Spleen (tissue), 11 donors: ENCODE results near the gene IPO9. TPM values are rescaled to one million over a fixed set of nuclear protein-coding genes. Genes with fewer than 3 reads are reported as not detected.

Experiments
- DNase-seq: peaks from one replicate; pipeline ENCODE4 v3.0.0-alpha.2; 2020
- H3K27ac ChIP-seq, 8 donors: fragments of 200-600 bp; sonication (generic) in 7 of 8; 1 replicate in 4 of 8; 2 replicates in 4 of 8; pipeline versions ENCODE4 v1.5.0 to v1.8.0; 2016 to 2021; ENCODE audit warnings: inconsistent platforms in 4 of 8, mild to moderate bottlenecking in 4 of 8, moderate library complexity in 1 of 8
- H3K27me3 ChIP-seq, 7 donors: fragments of 200-600 bp; sonication (generic) in 6 of 7; replicated peaks in 1 of 7; 1 replicate in 4 of 7; 2 replicates in 3 of 7; pipeline versions ENCODE4 v1.5.0 to v1.8.0; 2016 to 2021; ENCODE audit warnings: inconsistent platforms in 3 of 7, mild to moderate bottlenecking in 1 of 7
- H3K36me3 ChIP-seq, 6 donors: fragments of 200-600 bp; sonication (generic) in 5 of 6; 1 replicate in 4 of 6; 2 replicates in 2 of 6; pipeline versions ENCODE4 v1.5.0 to v1.8.0; 2016 to 2021; ENCODE audit warnings: inconsistent platforms in 2 of 6
- H3K4me1 ChIP-seq, 6 donors: fragments of 200-600 bp; sonication (generic) in 5 of 6; 1 replicate in 3 of 6; 2 replicates in 3 of 6; pipeline versions ENCODE4 v1.5.0 to v1.8.0; 2016 to 2021; ENCODE audit warnings: inconsistent platforms in 3 of 6
- H3K4me3 ChIP-seq, 8 donors: fragments of 200-600 bp; sonication (generic) in 7 of 8; 1 replicate in 4 of 8; 2 replicates in 4 of 8; pipeline versions ENCODE4 v1.5.0 to v1.8.0; 2016 to 2021; ENCODE audit warnings: inconsistent platforms in 4 of 8, mild to moderate bottlenecking in 4 of 8, moderate library complexity in 2 of 8
- H3K9me3 ChIP-seq, 8 donors: fragments of 200-600 bp; sonication (generic) in 7 of 8; 1 replicate in 4 of 8; 2 replicates in 4 of 8; pipeline versions ENCODE4 v1.5.0 to v1.8.0; 2016 to 2021; ENCODE audit warnings: inconsistent platforms in 4 of 8
- POLR2A ChIP-seq, 3 donors: fragments of 450-650 bp; IDR thresholded peaks; one replicate each; pipeline ENCODE4 v1.5.1; 2017; ENCODE audit warnings: antibody characterized with exemption in 3 of 3, mild to moderate bottlenecking in 1 of 3
- POLR2AphosphoS5 ChIP-seq, 3 donors: sonication (generic); formaldehyde crosslinking; IDR thresholded peaks; one replicate each; pipeline ENCODE4 v1.5.1; 2017; ENCODE audit warnings: antibody characterized with exemption in 3 of 3
- WGBS, 5 donors: extraction: QIAGEN DNeasy Blood & Tissue Kit in 3 of 5; methylation state at CpG; one replicate each; pipeline versions ENCODE4 v1.1.5 to v1.1.7; 2013 to 2018; 5-methylcytosine and 5-hydroxymethylcytosine counted together
- intact Hi-C: fragments of 100-400 bp; cut with DNase I; formaldehyde crosslinking; loops from one replicate; pipeline ENCODE4 v1.15.0; 2023; ENCODE audit warnings: low total_unique reads
- polyA plus RNA-seq, 3 donors: library from polyadenylated mRNA; stranded (reverse); fragments of 200-250 nt; gene quantifications; one replicate each; pipeline ENCODE4 v1.2.1, GENCODE V29; 2013
- total RNA-seq, 7 donors: library from RNA; depleted of rRNA in 3 of 7; stranded (reverse); fragments of >200 nt in 3 of 7; fragmentation: NEBNext Ultra II Directional in 4 of 7; extraction: Animal tissue kit (Norgen Biotek cat#: 25700) in 4 of 7; gene quantifications; one replicate each; pipeline versions ENCODE4 v1.1.0 to v1.2.1, GENCODE V29; 2016 to 2021
- TF ChIP-seq, protein P1 (sequence below), 11 experiments: fragments of 200-600 bp in 7 of 11; fragments of 450-650 bp in 4 of 11; sonication (generic) in 4 of 11; IDR thresholded peaks in 8 of 11; conservative IDR thresholded peaks in 3 of 11; 1 replicate in 7 of 11; 2 replicates in 4 of 11; pipeline versions ENCODE4 v1.4.0 to v1.8.0; 2016 to 2021; ENCODE audit warnings: antibody characterized with exemption in 11 of 11, inconsistent platforms in 4 of 11, mild to moderate bottlenecking in 1 of 11
- donor health status: healthy with polysubstance abuse.
- donor health status: DM: no; HTN: no; CAD: no; lungs with moderate emphysema.
- donor health status: DM: no; HTN: no; CAD: no.
- donor health status: Bipolar disorder and iron deficiency.
- donor health status: healthy.
- donor health status: DM: no; HTN: no; CAD: no.
- donor health status: DM: yes; HTN: yes; CAD: no.

The IPO9 gene
- total and polyA plus RNA-seq, 10 donors: 13.8 to 35.7 (median 27.1) TPM

DNA sequence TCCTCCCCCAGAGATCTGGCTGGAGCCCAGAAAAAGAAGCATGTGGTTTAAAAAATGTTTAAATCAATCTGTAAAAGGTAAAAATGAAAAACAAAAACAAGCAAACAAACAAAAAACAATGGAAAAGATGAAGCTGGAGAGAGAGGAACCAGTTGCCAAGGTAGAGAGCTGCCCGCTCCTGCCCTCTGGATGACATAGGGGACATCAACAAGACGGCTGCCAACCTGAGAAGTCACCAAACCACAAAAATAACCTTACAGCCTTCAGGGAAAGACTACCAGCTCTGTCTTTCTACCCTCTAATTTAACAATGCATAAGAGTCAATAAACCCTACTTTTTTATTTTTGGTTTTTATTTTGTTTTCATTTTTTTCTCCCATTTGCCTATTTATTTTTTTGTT, 8.5 kb upstream of the IPO9 start:
- Histone ChIP-seq H3K27me3 (no peaks in the 10 kb centered on the region), H3K4me3 (no peak overlapping the region), H3K4me1 (no peaks in the 10 kb centered on the region), H3K27ac (no peak overlapping the region), H3K9me3 (no peaks in the 10 kb centered on the region), H3K36me3 (peaks cover 0 to 63% (median 8%) of the 10 kb centered on the region in 6 donors)
- intact Hi-C loops: no loop called here
- TF ChIP-seq, protein P1, sequence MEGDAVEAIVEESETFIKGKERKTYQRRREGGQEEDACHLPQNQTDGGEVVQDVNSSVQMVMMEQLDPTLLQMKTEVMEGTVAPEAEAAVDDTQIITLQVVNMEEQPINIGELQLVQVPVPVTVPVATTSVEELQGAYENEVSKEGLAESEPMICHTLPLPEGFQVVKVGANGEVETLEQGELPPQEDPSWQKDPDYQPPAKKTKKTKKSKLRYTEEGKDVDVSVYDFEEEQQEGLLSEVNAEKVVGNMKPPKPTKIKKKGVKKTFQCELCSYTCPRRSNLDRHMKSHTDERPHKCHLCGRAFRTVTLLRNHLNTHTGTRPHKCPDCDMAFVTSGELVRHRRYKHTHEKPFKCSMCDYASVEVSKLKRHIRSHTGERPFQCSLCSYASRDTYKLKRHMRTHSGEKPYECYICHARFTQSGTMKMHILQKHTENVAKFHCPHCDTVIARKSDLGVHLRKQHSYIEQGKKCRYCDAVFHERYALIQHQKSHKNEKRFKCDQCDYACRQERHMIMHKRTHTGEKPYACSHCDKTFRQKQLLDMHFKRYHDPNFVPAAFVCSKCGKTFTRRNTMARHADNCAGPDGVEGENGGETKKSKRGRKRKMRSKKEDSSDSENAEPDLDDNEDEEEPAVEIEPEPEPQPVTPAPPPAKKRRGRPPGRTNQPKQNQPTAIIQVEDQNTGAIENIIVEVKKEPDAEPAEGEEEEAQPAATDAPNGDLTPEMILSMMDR (IDR thresholded peaks at IDR 0.05 in 8 of 11, conservative IDR thresholded peaks at IDR 0.05 in 3 of 11): no peak
- no peak for TF ChIP-seq POLR2AphosphoS5 (IDR thresholded peaks at IDR 0.05)
- DNase-seq: no peak
- WGBS, 5 donors: 81 to 96% (median 87%) methylated on average over 2 of the region's 2 CpGs

DNA sequence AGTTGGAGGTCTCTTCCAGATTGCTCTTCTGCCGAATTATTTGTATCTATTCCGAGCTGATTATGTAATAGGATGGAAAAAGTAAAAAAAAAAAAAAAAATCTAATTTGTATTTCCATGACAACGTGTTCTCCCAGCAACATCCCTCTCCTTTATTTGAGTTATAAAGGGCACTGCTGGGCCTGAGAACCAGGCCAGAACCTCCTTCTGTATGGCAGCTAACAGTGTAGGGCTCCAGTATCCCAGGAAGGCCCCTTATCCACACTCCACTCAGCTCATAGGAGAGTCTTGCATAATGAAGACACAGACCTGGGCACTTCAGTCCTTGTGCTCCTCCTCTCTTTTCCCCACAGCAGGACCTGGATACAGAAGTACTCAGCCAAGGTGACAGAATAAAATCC, 3.7 kb upstream of the IPO9 start:
- DNase-seq: no peak
- peaks cover 5 to 18% (median 17%) of the 10 kb centered on the region in 6 donors for H3K4me1 ChIP-seq
- no peak overlapping the region for H3K4me3 ChIP-seq
- TF ChIP-seq POLR2AphosphoS5 (IDR thresholded peaks at IDR 0.05) (no peak), POLR2A (IDR thresholded peaks at IDR 0.05) (no peak)
- TF ChIP-seq, protein P1 (IDR thresholded peaks at IDR 0.05 in 8 of 11, conservative IDR thresholded peaks at IDR 0.05 in 3 of 11): no peak
- no peak overlapping the region for H3K27ac ChIP-seq
- peaks cover 0 to 26% (median 0%) of the 10 kb centered on the region in 6 donors for H3K36me3 ChIP-seq
- H3K27me3 ChIP-seq: no peaks in the 10 kb centered on the region
- WGBS, 5 donors: 70 to 89% (median 86%) methylated on average over 3 of the region's 3 CpGs
- no peaks in the 10 kb centered on the region for H3K9me3 ChIP-seq
- intact Hi-C loops: no loop called here

DNA sequence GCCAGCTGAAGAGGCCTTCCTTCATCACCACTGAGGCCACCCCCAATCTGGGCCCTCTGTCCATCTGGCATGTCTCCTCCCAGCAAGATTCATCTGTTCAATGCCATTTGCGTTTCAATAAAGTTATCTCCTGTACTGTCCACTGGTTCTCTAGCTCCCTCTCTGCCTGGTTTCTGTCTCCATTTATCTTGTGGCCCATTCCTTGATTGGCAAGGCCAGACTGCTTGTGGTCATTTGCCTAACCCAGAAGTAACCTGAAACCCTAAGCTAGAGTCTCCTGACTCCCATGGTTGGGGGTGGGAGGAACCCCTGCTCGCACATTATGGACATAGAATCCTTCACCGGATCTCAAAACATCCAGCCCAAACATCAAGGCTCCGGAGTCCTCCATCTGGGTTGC, 2.1 kb upstream of the IPO9 start:
- Histone ChIP-seq H3K27me3 (no peaks in the 10 kb centered on the region), H3K27ac (no peak overlapping the region), H3K4me1 (peaks cover 19 to 33% (median 32%) of the 10 kb centered on the region in 6 donors), H3K36me3 (peaks cover 0 to 11% (median 0%) of the 10 kb centered on the region in 6 donors), H3K9me3 (no peaks in the 10 kb centered on the region), H3K4me3 (no peak overlapping the region)
- intact Hi-C loops: no loop called here
- no peak for DNase-seq
- no peak for TF ChIP-seq POLR2A (IDR thresholded peaks at IDR 0.05)
- no peak for TF ChIP-seq POLR2AphosphoS5 (IDR thresholded peaks at IDR 0.05)
- TF ChIP-seq, protein P1 (IDR thresholded peaks at IDR 0.05 in 8 of 11, conservative IDR thresholded peaks at IDR 0.05 in 3 of 11): no peak
- 56 to 94% (median 85%) methylated on average over 4 of the region's 4 CpGs for WGBS, 5 donors

DNA sequence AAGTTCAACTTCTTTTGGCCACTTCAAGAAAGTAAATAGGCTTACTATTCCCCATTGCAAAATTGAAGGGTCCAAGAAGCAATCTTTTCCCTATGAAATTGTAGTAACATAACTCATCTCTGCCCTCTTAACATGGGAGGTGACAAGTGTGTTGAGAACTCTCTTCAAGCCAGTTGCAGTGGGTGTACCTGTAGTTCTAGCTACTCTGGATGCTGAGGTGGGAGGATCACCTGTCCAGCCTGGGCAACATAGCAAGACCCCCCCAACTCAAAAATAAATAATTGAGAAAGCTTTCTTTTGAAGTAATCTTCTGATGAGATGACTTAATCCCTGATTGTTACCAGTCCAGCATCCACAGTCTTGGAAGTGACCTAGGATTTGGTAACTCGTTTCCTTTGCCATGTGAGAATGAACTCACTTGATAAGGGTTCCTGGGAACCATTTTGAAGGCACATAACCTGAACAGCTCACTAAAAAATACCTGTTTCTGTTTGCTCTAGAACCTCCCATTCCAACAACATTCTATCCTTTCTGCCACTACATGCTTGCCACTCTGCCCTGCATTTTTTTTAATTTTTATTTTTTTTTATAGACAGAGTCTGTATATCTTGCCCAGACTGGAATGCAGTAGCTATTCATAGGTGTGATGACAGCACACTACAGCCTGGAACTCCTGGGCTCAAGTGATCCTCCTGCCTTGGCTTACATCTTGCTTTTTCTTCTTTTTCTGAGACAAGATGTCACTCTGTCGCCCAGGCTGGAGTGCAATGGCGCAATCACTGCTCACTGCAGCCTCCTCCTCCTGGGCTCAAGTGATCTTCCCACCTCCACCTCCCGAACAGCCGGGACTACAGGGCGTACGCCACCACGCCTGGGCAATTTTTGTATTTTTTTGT, 1.4 kb upstream of the IPO9 start:
- peaks cover 19 to 41% (median 39%) of the 10 kb centered on the region in 6 donors for H3K4me1 ChIP-seq
- intact Hi-C loops: no loop called here
- no peaks in the 10 kb centered on the region for H3K27me3 ChIP-seq
- WGBS, 5 donors: 87 to 92% (median 91%) methylated on average over 8 of the region's 8 CpGs
- no peak overlapping the region for H3K27ac ChIP-seq
- peaks cover 0 to 4% (median 0%) of the 10 kb centered on the region in 6 donors for H3K36me3 ChIP-seq
- H3K4me3 ChIP-seq: no peak overlapping the region
- H3K9me3 ChIP-seq: no peaks in the 10 kb centered on the region
- TF ChIP-seq POLR2AphosphoS5 (IDR thresholded peaks at IDR 0.05) (no peak), POLR2A (IDR thresholded peaks at IDR 0.05) (no peak)
- TF ChIP-seq, protein P1 (IDR thresholded peaks at IDR 0.05 in 8 of 11, conservative IDR thresholded peaks at IDR 0.05 in 3 of 11): no peak
- no peak for DNase-seq
